Measurements from ENCODE around the gene CDH23.

The CDH23 gene

DNA sequence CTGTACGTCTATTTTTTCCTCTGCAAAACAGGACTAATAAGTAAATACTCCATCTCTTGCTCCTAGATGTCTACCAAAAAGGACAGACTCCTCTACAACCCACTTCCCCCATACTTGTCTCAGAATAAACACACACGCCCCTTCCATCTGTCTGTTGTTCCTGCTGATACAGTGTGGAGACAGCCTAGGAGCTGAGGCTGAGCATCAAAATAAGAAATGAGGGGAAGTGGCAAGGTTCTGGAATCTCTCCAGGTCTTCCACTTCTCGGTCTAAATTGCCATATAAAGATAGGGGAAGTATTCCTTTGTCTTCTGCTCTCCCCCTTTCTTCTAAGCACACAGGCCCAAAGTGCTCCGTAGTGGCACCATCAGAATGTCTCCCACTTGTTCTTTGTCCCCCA lies 407.4 kb downstream of the CDH23 start:
- Histone ChIP-seq H3F3A (ENCODE audit: low read depth) (no peaks in the 10 kb centered on the region), H3K79me2 (ENCODE audit: insufficient read depth, low read length) (no peaks in the 10 kb centered on the region), H2AFZ (ENCODE audit: low read length) (no peak overlapping the region), H4K20me1 (ENCODE audit: insufficient read depth, low read length, poor library complexity, severe bottlenecking) (no peaks in the 10 kb centered on the region), H3K4me3 (ENCODE audit: low read length, poor library complexity, severe bottlenecking) (no peak overlapping the region), H3K9me2 (replicated peaks; ENCODE audit: low read depth, low read length) (no peaks in the 10 kb centered on the region), H3K4me1 (ENCODE audit: insufficient read depth, low read length, poor library complexity, severe bottlenecking) (no peaks in the 10 kb centered on the region), H3K9me3 (ENCODE audit: insufficient read depth, low read depth, low read length) (no peaks in the 10 kb centered on the region), H3K36me3 (ENCODE audit: insufficient read depth, low read length) (no peaks in the 10 kb centered on the region), H3K9ac (ENCODE audit: low read depth, low read length, poor library complexity, severe bottlenecking) (no peak overlapping the region), H3K27me3 (ENCODE audit: insufficient read depth, low read length, poor library complexity, severe bottlenecking) (no peaks in the 10 kb centered on the region), H3K4me2 (ENCODE audit: low read depth, low read length, poor library complexity, severe bottlenecking) (no peak overlapping the region)
- no peak for TF ChIP-seq EZH2phosphoT487 (IDR thresholded peaks at IDR 0.05; ENCODE audit: borderline replicate concordance)
- TF ChIP-seq, protein P1, sequence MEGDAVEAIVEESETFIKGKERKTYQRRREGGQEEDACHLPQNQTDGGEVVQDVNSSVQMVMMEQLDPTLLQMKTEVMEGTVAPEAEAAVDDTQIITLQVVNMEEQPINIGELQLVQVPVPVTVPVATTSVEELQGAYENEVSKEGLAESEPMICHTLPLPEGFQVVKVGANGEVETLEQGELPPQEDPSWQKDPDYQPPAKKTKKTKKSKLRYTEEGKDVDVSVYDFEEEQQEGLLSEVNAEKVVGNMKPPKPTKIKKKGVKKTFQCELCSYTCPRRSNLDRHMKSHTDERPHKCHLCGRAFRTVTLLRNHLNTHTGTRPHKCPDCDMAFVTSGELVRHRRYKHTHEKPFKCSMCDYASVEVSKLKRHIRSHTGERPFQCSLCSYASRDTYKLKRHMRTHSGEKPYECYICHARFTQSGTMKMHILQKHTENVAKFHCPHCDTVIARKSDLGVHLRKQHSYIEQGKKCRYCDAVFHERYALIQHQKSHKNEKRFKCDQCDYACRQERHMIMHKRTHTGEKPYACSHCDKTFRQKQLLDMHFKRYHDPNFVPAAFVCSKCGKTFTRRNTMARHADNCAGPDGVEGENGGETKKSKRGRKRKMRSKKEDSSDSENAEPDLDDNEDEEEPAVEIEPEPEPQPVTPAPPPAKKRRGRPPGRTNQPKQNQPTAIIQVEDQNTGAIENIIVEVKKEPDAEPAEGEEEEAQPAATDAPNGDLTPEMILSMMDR (conservative IDR thresholded peaks at IDR 0.05; ENCODE audit: low read length): no peak

GRCh38 chr10:71805776-71806703 lies 409.3 kb downstream of the CDH23 start:
- no peak for TF ChIP-seq EZH2phosphoT487 (IDR thresholded peaks at IDR 0.05; ENCODE audit: borderline replicate concordance)
- TF ChIP-seq, protein P1 (conservative IDR thresholded peaks at IDR 0.05; ENCODE audit: low read length): no peak
- no peaks in the 10 kb centered on the region for H3K9me2 ChIP-seq (replicated peaks; ENCODE audit: low read depth, low read length)
- H3F3A ChIP-seq (ENCODE audit: low read depth): no peaks in the 10 kb centered on the region
- no peaks in the 10 kb centered on the region for H3K27me3 ChIP-seq (ENCODE audit: insufficient read depth, low read length, poor library complexity, severe bottlenecking)
- H3K4me2 ChIP-seq (ENCODE audit: low read depth, low read length, poor library complexity, severe bottlenecking): no peak overlapping the region
- no peaks in the 10 kb centered on the region for H4K20me1 ChIP-seq (ENCODE audit: insufficient read depth, low read length, poor library complexity, severe bottlenecking)
- H3K4me3 ChIP-seq (ENCODE audit: low read length, poor library complexity, severe bottlenecking): no peak overlapping the region
- no peaks in the 10 kb centered on the region for H3K36me3 ChIP-seq (ENCODE audit: insufficient read depth, low read length)
- H3K4me1 ChIP-seq (ENCODE audit: insufficient read depth, low read length, poor library complexity, severe bottlenecking): no peaks in the 10 kb centered on the region
- no peak overlapping the region for H2AFZ ChIP-seq (ENCODE audit: low read length)
- no peaks in the 10 kb centered on the region for H3K79me2 ChIP-seq (ENCODE audit: insufficient read depth, low read length)
- H3K9ac ChIP-seq (ENCODE audit: low read depth, low read length, poor library complexity, severe bottlenecking): no peak overlapping the region
- H3K9me3 ChIP-seq (ENCODE audit: insufficient read depth, low read depth, low read length): no peaks in the 10 kb centered on the region

DNA sequence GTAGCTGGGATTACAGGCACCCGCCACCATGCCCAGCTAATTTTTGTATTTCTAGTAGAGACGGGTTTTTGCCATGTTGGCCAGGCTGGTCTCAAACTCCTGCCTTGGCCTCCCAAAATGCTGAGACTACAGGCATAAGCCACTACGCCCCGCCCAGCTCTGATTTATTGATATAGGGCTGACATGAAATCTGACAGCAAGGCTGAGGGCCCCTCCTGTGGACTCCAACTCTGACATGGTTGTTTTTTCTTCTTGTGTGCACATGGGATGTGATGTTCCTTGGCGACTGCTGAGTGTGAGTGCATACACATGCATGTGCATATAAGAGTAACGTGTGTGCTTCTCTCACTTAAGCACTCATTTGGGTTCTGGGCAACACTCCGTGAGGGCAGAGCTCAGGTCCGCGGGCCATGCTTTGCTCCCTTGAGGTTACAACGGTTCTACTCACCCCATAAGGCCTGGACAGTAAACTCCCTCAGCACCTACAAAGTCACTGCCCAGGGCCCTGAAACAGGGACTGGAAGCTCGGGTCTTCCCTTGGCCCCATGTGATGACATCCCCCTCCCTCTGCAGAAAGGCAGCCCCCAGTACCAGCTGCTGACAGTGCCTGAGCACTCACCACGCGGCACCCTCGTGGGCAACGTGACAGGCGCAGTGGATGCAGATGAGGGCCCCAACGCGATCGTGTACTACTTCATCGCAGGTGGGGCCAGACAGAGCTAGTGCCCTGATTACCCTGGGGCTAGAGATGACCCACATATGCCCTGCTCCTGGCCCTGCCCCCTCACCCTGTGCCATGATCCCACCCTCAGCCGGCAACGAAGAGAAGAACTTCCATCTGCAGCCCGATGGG lies 410.2 kb downstream of the CDH23 start:
- Histone ChIP-seq H3K36me3 (ENCODE audit: insufficient read depth, low read length) (no peaks in the 10 kb centered on the region), H3K4me1 (ENCODE audit: insufficient read depth, low read length, poor library complexity, severe bottlenecking) (no peaks in the 10 kb centered on the region), H3K79me2 (ENCODE audit: insufficient read depth, low read length) (no peaks in the 10 kb centered on the region), H3K4me3 (ENCODE audit: low read length, poor library complexity, severe bottlenecking) (no peak overlapping the region), H3K9me3 (ENCODE audit: insufficient read depth, low read depth, low read length) (no peaks in the 10 kb centered on the region), H3K27me3 (ENCODE audit: insufficient read depth, low read length, poor library complexity, severe bottlenecking) (no peaks in the 10 kb centered on the region), H2AFZ (ENCODE audit: low read length) (no peak overlapping the region), H3K9me2 (replicated peaks; ENCODE audit: low read depth, low read length) (no peaks in the 10 kb centered on the region), H3K9ac (ENCODE audit: low read depth, low read length, poor library complexity, severe bottlenecking) (no peak overlapping the region), H4K20me1 (ENCODE audit: insufficient read depth, low read length, poor library complexity, severe bottlenecking) (no peaks in the 10 kb centered on the region), H3K4me2 (ENCODE audit: low read depth, low read length, poor library complexity, severe bottlenecking) (no peak overlapping the region), H3F3A (ENCODE audit: low read depth) (no peaks in the 10 kb centered on the region)
- TF ChIP-seq, protein P1 (conservative IDR thresholded peaks at IDR 0.05; ENCODE audit: low read length): no peak
- no peak for TF ChIP-seq EZH2phosphoT487 (IDR thresholded peaks at IDR 0.05; ENCODE audit: borderline replicate concordance)

All from Loucy (cell line).